HG03342 (cell line): ENCODE measurements around the gene RBFOX2.

Experiments
- ATAC-seq: cut with Tn5 transposase; IDR thresholded peaks from one replicate; pipeline ENCODE4 v1.9.1; 2021; ENCODE audit warnings: mild to moderate bottlenecking, moderate library complexity; ENCODE audit not compliant: unreplicated experiment

Gene RBFOX2

GRCh38 chr22:35910003-35910769 is 118.4 kb downstream of the RBFOX2 start:
- no peak for ATAC-seq

DNA sequence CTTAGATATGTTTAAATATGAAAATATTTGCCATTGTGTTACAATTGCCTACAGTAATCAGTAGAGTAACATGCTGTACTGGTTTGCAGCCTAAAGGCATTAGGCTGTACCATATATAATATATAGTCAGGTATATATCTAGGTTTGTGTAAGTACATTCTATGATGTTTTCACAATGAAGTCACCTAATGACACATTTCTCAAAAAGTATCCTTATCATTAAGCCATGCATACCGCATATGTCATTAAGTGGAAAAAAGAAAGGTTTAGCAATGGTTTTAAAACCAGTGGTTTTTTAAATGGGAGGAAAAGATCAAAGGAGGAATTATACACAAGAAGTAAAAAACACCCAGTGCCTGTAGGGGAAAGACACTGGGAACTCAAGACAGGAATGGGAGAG is 122.7 kb downstream of the RBFOX2 start:
- no peak for ATAC-seq

- ATAC-seq = no peak
Observed at GRCh38 chr22:35904752-35905151, 123.9 kb downstream of the RBFOX2 start.

- no peak for ATAC-seq
Observed at GRCh38 chr22:35904336-35904692, 124.3 kb downstream of the RBFOX2 start.

DNA sequence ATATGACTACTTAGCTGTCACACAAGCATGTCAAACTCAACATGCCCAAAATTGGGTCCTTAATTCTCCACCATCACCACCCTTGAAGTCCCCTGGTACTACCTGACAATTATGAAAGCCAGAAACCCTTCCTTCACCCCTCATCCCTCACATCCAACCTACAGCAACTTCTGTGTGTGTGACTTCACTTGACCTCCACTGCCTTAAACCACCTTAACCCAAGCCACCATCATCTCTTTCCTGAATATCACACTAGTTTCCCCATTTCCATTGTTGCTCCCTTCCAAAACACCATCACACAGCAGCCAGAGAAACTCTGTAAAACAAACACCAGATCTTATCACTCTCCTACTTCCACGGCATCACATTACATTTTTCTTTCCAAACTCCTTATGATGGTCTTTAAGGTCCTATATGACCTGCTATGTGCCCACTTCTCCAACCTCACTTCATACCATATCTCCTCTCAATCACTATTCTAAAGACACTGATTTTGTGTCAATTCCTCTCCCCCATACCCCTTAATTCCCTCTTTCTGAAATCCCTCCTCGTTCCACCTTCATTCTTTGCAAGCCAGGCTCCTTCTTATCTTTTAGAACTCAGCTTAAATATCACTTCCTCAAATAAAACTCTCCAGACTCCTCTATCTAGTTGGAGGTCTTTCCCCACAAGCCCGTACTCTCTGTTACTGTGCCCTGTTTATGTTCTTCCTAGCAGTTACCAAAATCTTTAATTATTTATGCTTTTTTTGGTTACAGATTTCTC is 124.9 kb downstream of the RBFOX2 start:
- no peak for ATAC-seq

- no peak for ATAC-seq
Observed at GRCh38 chr22:35900483-35901168, 128.0 kb downstream of the RBFOX2 start.

GRCh38 chr22:35899736-35900135 is 128.9 kb downstream of the RBFOX2 start:
- ATAC-seq = no peak

DNA sequence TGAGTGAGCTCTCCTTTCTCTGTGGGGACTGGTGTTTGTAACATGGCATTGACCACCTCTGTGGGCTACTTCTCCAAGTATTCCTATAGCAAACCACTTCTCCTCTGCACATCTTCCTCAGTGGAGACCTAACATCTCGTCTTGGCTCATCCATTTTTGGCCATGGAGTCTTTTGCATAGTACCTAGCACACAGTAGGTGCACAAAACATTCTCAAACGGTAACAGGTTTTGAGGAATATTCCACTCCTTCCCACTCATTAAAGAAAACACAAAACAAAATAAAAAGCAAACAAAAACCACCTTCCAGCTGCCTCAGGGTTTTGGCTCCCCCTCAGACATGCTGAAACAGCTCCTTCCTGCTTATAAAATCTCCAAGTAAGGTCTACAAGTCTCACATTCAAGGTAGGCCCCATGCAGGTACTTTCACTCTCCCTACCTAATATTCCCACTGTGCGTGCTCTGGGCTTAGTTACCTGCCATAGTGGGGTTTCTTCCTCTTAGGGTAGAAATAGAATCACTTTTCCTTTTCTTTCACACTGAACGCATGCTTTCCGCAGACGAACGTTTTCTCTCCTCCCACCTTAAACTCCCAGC is 132.4 kb downstream of the RBFOX2 start:
- no peak for ATAC-seq

DNA sequence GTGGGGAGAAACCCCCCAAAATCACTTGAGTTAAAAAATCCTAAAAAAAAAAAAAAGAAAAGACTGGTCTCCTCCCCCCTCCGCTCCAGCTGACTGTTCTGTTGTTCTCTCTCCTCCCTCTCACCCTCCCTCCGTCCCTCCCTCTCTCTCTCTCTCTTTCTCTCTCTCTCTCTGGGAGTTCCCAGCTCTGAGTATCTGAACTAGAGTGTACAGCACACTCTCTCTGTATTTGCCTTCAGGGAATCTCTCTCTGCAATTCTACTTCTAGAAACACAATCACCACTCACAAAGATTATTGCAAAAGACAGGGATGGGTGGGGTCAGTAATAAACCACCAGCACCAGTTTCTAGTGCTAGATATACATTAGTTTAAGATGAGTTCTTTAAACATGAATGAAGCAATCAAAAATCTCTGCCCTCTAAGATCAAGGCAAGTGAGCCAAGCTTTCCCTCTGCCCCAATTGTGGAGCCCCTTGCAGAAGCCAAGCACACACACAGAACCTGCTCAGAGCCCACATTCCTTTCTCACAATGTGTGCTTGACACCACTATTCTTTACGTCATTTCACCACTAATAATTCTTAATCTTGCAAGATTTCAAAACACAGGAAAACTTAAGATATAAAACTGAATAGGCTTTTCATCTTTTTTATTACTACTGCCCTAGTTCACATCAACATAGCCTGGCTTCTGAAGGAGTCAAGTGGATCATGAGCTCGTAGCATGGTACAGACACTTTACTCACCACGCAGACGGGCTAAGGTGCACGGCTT is 133.5 kb downstream of the RBFOX2 start:
- ATAC-seq = no peak

DNA sequence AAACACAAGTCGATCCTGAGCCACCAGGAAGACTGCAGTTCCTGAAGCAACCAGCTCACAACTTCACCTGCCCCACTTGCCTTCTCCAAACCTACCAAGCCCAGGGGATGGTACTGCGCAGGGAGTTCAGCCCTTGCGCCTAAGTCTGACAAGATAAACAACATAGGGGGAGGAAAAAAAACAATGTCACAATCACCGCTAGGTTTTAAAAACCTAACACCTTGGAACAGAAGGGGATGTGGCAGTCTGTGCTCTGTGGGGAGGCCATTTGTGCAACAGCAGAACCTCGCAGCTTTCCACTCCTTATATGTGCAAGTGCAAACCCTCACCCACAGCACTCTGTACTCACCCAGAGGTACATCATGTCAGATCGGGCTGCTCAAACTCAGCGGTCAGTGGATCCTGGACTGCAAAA is 134.2 kb downstream of the RBFOX2 start:
- ATAC-seq = no peak

DNA sequence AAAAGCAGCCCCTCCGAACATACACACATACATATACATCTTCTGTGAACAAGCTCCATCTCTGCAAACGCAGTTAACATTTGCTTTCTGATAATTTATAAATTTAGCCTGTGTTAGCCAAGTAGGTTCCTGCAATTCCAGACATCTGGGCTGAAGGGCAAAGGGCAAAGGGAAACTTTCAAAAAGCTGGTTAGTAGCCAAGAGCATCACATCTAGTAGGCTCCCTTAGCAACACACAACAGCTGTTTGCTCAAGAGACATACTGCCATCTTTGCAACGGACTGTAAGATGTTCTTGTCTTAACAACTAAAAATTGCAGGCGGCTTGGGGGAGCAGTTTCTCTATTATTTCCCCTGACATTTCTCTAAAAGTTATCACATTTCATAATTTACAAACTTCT is 134.9 kb downstream of the RBFOX2 start:
- no peak for ATAC-seq

GRCh38 chr22:35892192-35892591 is 136.4 kb downstream of the RBFOX2 start:
- ATAC-seq = no peak

- ATAC-seq = no peak
Observed at GRCh38 chr22:35891442-35891841, 137.2 kb downstream of the RBFOX2 start.

DNA sequence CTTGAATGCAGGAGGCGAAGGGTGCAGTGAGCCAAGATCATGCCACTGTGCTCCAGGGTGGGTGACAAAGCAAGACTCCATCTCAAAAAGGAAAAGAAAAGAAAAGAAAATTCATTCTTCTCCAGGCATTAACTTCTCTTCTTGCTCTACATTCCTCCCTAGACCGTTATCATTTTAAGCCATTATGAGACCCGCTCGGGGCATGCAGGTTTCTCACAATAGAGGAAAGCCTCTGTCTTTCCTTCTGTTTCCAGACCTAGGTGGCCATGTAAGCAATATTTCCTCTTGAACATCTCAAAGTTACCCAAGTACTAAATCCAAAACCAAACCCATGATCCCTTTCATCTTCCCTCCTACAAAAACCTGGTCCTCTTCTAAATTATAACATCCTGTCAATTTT is 139.6 kb downstream of the RBFOX2 start:
- no peak for ATAC-seq

DNA sequence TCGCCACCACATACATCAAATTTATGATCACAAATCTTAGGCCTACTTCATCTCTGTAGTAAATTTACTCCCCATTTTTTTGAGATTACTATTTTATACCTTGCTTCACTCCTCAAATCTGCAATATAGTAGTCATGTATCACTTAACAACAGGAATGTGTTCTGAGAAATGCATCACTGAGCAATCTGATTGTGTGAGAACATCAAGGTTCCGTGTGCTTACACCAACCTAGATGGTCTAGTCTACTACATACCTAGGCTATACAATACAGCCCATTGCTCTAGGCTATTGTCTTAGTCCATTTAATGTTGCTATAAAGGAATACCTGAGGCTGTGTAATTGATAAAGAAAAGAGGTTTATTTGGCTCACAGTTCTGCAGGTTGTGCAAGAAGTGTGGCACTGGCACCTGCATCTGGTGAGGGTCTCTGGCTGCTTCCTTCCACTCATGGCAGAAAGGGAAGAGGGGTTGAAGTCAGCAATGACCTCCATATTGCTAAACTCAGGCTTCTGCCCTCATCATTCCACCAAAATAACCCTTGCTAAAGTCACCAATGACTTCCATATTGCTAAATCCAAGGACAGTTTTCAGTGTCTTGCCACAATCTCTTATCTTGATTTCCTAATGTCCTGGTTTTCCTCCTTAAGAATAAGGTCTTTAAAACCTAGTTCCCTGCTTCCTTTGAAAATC is 140.3 kb downstream of the RBFOX2 start:
- no peak for ATAC-seq

DNA sequence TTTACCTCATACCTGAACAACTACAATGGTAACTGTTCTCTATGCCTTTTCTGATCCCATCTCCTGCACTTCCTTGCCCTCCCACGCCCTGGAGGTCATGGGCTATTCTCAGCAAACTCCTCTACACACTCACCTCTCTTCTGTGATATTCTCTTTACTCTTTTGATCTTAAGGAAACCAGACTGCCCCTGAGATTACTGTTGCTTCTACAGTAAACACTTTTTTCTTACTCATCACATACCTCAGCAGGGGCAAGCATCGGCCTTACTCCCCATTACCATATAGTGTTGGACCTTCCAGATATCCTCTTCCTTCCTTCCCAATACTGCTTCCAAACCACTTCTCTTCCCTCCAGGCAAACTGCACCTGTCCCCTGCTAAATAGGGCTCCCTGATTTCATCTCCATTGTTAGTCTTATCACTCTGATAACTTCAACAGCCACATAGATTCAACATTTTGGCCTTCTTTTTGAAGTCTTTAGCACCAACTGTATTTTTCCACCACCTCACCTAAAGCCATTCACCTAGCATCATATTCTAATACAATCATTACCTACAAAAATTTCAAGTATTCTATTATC is 141.2 kb downstream of the RBFOX2 start:
- ATAC-seq = no peak

GRCh38 chr22:35886309-35886708 is 142.3 kb downstream of the RBFOX2 start:
- ATAC-seq = no peak

GRCh38 chr22:35884529-35884928 is 144.1 kb downstream of the RBFOX2 start:
- ATAC-seq = no peak

GRCh38 chr22:35883031-35883620 is 145.5 kb downstream of the RBFOX2 start:
- ATAC-seq = no peak
